HEK293 (cell line): ENCODE data around the gene BBOX1.

Experiments used
- CTCF ChIA-PET: fragments of 350-600 bp; formaldehyde crosslinking; extraction: SDS; loops from one replicate; lab custom pipeline; 2021; ENCODE audit warnings: antibody characterized with exemption; lab: Yijun Ruan, JAX
- POLR2A ChIA-PET: fragments of 300-600 bp; formaldehyde crosslinking; extraction: SDS; loops from one replicate; lab custom pipeline; 2020; ENCODE audit warnings: antibody characterized with exemption, inconsistent platforms; lab: Yijun Ruan, JAX
- H3K27ac ChIP-seq: fragments of 200-500 bp; sonication (Bioruptor generic); 2 replicates; pipeline ENCODE4 v1.5.1; 2014; ENCODE audit warnings: low read depth, low read length, control low read depth, inconsistent platforms; ENCODE audit errors: extremely low read depth
- H3K36me3 ChIP-seq, 2 experiments: fragments of 200-500 bp in 1 of 2; sonication (Bioruptor generic) in 1 of 2; 1 replicate in 1 of 2; 2 replicates in 1 of 2; pipeline ENCODE4 v1.5.1; 2014 to 2017; ENCODE audit warnings: inconsistent platforms in 2 of 2, low read length in 2 of 2; ENCODE audit not compliant: control insufficient read depth in 2 of 2, insufficient read depth in 1 of 2
- H3K4me1 ChIP-seq: fragments of 200-500 bp; sonication (Bioruptor generic); 2 replicates; pipeline ENCODE4 v1.5.1; 2014; ENCODE audit warnings: mild to moderate bottlenecking, low read length, inconsistent platforms; ENCODE audit not compliant: control insufficient read depth, insufficient read depth
- H3K4me3 ChIP-seq: 2 replicates; pipeline ENCODE4 v1.5.1; 2011; ENCODE audit warnings: low read depth, mild to moderate bottlenecking, control low read depth, low read length, moderate library complexity
- H3K9me3 ChIP-seq: fragments of 200-500 bp; sonication (Bioruptor generic); 2 replicates; pipeline ENCODE4 v1.5.1; 2014; ENCODE audit warnings: low read depth, low read length, inconsistent platforms; ENCODE audit not compliant: control insufficient read depth, insufficient read depth
- FEZF1 ChIP-seq: fragments of 450-650 bp; formaldehyde crosslinking; IDR thresholded peaks from 2 replicates; pipeline ENCODE4 v1.5.1; 2016; ENCODE audit warnings: missing biosample characterization, missing genetic modification characterization
- GLI2 ChIP-seq: fragments of 450-650 bp; formaldehyde crosslinking; IDR thresholded peaks from 2 replicates; pipeline ENCODE4; 2017; ENCODE audit warnings: missing biosample characterization, missing genetic modification characterization, low read depth, borderline replicate concordance
- KLF8 ChIP-seq: fragments of 450-650 bp; formaldehyde crosslinking; IDR thresholded peaks from 2 replicates; pipeline ENCODE4 v1.5.1; 2016; ENCODE audit warnings: missing biosample characterization, missing genetic modification characterization
- TRIM28 ChIP-seq: IDR thresholded peaks from 2 replicates; pipeline ENCODE4 v1.6.1; 2011; ENCODE audit warnings: low read length, control low read depth, borderline replicate concordance
- ZBTB17 ChIP-seq: fragments of 450-650 bp; formaldehyde crosslinking; IDR thresholded peaks from 2 replicates; pipeline ENCODE4 v1.5.1; 2016; ENCODE audit warnings: missing biosample characterization, missing genetic modification characterization
- ZBTB7A ChIP-seq: fragments of 450-650 bp; formaldehyde crosslinking; IDR thresholded peaks from 2 replicates; pipeline ENCODE4 v1.5.1; 2016; ENCODE audit warnings: low read depth, missing biosample characterization, missing genetic modification characterization
- ZEB2 ChIP-seq: fragments of 450-650 bp; formaldehyde crosslinking; IDR thresholded peaks from 2 replicates; pipeline ENCODE4 v1.5.1; 2016; ENCODE audit warnings: missing biosample characterization, missing genetic modification characterization
- ZFP37 ChIP-seq: fragments of 450-650 bp; formaldehyde crosslinking; IDR thresholded peaks from 2 replicates; pipeline ENCODE4 v1.5.1; 2016; ENCODE audit warnings: missing biosample characterization, missing genetic modification characterization
- ZNF140 ChIP-seq: fragments of 450-650 bp; formaldehyde crosslinking; IDR thresholded peaks from 2 replicates; pipeline ENCODE4 v1.5.1; 2016; ENCODE audit warnings: missing biosample characterization, missing genetic modification characterization
- ZNF404 ChIP-seq: fragments of 450-650 bp; formaldehyde crosslinking; IDR thresholded peaks from 2 replicates; pipeline ENCODE4 v1.5.1; 2017; ENCODE audit warnings: missing biosample characterization, missing genetic modification characterization
- ZNF558 ChIP-seq: fragments of 450-650 bp; formaldehyde crosslinking; IDR thresholded peaks from 2 replicates; pipeline ENCODE4 v1.5.1; 2016; ENCODE audit warnings: missing biosample characterization, missing genetic modification characterization
- ZNF600 ChIP-seq: fragments of 450-650 bp; formaldehyde crosslinking; IDR thresholded peaks from 2 replicates; pipeline ENCODE4 v1.5.1; 2016; ENCODE audit warnings: missing biosample characterization, missing genetic modification characterization
- ZNF624 ChIP-seq: fragments of 450-650 bp; formaldehyde crosslinking; IDR thresholded peaks from 2 replicates; pipeline ENCODE4 v1.5.1; 2017; ENCODE audit warnings: missing biosample characterization, missing genetic modification characterization
- ZNF658 ChIP-seq: fragments of 450-650 bp; formaldehyde crosslinking; IDR thresholded peaks from 2 replicates; pipeline ENCODE4; 2016; ENCODE audit warnings: missing biosample characterization, missing genetic modification characterization
- ZNF768 ChIP-seq: fragments of 450-650 bp; formaldehyde crosslinking; IDR thresholded peaks from 2 replicates; pipeline ENCODE4 v1.5.1; 2018; ENCODE audit warnings: missing biosample characterization, mild to moderate bottlenecking, missing genetic modification characterization
- ZNF777 ChIP-seq: fragments of 450-650 bp; formaldehyde crosslinking; IDR thresholded peaks from 2 replicates; pipeline ENCODE4 v1.5.1; 2017; ENCODE audit warnings: missing biosample characterization, missing genetic modification characterization, borderline replicate concordance
- ZNF785 ChIP-seq: fragments of 450-650 bp; formaldehyde crosslinking; IDR thresholded peaks from 2 replicates; pipeline ENCODE4 v1.5.1; 2016; ENCODE audit warnings: missing biosample characterization, missing genetic modification characterization
- ZNF791 ChIP-seq: fragments of 450-650 bp; formaldehyde crosslinking; IDR thresholded peaks from 2 replicates; pipeline ENCODE4 v1.5.1; 2016; ENCODE audit warnings: missing biosample characterization, missing genetic modification characterization
- ZNF792 ChIP-seq: fragments of 450-650 bp; formaldehyde crosslinking; IDR thresholded peaks from 2 replicates; pipeline ENCODE4 v1.5.1; 2016; ENCODE audit warnings: missing biosample characterization, missing genetic modification characterization
- ZNF843 ChIP-seq: fragments of 450-650 bp; formaldehyde crosslinking; IDR thresholded peaks from 2 replicates; pipeline ENCODE4 v1.5.1; 2016; ENCODE audit warnings: missing biosample characterization, missing genetic modification characterization
- ZSCAN16 ChIP-seq: fragments of 450-650 bp; formaldehyde crosslinking; IDR thresholded peaks from 2 replicates; pipeline ENCODE4 v1.5.1; 2016; ENCODE audit warnings: missing biosample characterization, missing genetic modification characterization
- ZXDB ChIP-seq: fragments of 450-650 bp; formaldehyde crosslinking; IDR thresholded peaks from 2 replicates; pipeline ENCODE4 v1.5.1; 2016; ENCODE audit warnings: missing biosample characterization, missing genetic modification characterization
- TF ChIP-seq, protein P1 (sequence below): fragments of 450-650 bp; formaldehyde crosslinking; IDR thresholded peaks from 2 replicates; pipeline ENCODE4 v1.5.1; 2016; ENCODE audit warnings: missing biosample characterization, missing genetic modification characterization, low read depth
- TF ChIP-seq, protein P2 (sequence below): fragments of 450-650 bp; formaldehyde crosslinking; IDR thresholded peaks from 2 replicates; pipeline ENCODE4 v1.5.1; 2016; ENCODE audit warnings: missing biosample characterization, missing genetic modification characterization

BBOX1 gene

DNA sequence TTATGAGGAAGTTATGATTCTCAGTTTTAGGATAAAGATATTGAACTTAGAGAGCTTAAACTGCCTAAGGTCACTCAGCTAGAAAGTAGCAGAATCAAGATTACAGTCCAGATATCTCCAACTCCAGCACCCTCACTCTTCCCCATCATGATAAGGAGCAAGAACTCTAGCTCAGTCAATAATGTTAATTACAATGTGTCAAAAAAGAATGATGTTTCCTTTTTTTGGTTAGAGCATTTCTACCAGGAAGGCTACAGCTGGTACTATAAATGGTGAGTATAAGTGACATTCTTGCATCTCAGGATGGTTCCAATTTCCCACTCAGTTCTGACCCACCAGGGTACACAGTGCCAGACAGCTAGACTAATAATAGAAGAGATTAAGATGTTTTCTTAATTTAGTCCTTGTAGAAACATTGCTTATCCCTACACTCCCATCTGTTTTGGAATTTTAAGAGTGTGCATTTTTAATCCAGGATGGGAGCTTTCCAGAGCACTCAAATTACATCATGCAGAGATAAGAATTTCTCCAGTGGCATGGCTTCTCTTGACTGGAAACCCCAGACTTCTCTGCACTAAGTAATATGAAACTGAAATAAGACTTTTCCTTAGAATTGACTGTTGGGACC is 21.6 kb upstream of the BBOX1 start (continued):
- TF ChIP-seq TRIM28 (peak; percentile 54; the same call in 1 of the 2 replicates), ZBTB17 (tag by site-specific recombination) (no peak), ZXDB (peak; percentile 47)

DNA sequence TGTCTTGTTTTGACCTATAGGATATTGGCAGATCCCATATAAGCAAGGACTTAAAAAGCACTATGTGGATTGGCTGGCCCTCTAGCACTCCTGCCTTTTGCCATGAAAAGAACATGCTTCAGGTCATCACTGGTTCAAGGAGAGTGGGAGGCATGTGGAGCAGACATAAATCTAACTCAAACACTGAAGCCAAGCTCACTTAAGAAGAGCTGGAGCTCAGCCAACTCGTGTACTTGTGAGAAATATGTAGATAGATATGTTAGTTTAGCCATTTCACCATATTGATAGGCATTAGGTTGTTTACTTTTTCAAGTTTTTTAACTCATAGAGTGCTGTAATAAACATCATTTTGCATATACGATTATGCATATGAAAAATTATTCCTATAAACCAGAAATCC is 19.9 kb upstream of the BBOX1 start:
- POLR2A ChIA-PET = no interaction called here
- Histone ChIP-seq H3K27ac (no peak overlapping the region), H3K4me3 (no peak overlapping the region), H3K4me1 (peaks cover 6% of the 10 kb centered on the region), H3K9me3 (no peaks in the 10 kb centered on the region), H3K36me3 (no peaks in the 10 kb centered on the region)
- TF ChIP-seq, protein P1, sequence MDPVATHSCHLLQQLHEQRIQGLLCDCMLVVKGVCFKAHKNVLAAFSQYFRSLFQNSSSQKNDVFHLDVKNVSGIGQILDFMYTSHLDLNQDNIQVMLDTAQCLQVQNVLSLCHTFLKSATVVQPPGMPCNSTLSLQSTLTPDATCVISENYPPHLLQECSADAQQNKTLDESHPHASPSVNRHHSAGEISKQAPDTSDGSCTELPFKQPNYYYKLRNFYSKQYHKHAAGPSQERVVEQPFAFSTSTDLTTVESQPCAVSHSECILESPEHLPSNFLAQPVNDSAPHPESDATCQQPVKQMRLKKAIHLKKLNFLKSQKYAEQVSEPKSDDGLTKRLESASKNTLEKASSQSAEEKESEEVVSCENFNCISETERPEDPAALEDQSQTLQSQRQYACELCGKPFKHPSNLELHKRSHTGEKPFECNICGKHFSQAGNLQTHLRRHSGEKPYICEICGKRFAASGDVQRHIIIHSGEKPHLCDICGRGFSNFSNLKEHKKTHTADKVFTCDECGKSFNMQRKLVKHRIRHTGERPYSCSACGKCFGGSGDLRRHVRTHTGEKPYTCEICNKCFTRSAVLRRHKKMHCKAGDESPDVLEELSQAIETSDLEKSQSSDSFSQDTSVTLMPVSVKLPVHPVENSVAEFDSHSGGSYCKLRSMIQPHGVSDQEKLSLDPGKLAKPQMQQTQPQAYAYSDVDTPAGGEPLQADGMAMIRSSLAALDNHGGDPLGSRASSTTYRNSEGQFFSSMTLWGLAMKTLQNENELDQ (tag by site-specific recombination) = no peak
- peak; percentile 38; the same call in 1 of the 2 replicates for TF ChIP-seq FEZF1
- CTCF ChIA-PET = no interaction called here

DNA sequence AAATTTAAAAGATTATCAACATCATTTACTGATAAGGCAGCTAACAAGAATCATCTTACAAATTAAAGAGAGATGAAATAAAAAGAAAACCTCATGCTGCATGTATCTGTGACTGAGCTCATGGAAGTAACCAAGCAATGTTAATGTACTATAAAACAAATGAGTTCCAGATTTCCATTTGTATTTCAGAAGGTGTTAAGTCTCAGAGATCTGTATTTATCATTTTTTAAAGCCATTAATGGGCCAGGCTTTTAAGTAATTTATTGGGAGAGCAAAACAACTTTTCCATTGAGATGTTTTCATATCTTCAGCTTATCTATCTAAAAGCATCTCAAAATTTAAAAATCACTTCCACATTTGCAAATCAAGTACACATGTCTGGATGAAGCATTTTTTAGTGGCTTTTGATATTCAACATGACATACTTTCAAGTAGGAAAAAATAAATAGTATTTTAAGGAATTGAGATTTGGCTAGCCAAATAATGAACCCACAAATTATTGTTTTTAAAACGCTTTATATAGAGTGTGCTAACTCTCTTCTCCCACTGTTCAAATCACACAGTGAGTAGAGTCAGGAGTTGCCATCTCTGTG is 17.9 kb upstream of the BBOX1 start:
- Histone ChIP-seq H3K27ac (no peak overlapping the region), H3K4me3 (no peak overlapping the region), H3K4me1 (peaks cover 6% of the 10 kb centered on the region), H3K36me3 (no peaks in the 10 kb centered on the region), H3K9me3 (no peaks in the 10 kb centered on the region)
- TF ChIP-seq, protein P2, sequence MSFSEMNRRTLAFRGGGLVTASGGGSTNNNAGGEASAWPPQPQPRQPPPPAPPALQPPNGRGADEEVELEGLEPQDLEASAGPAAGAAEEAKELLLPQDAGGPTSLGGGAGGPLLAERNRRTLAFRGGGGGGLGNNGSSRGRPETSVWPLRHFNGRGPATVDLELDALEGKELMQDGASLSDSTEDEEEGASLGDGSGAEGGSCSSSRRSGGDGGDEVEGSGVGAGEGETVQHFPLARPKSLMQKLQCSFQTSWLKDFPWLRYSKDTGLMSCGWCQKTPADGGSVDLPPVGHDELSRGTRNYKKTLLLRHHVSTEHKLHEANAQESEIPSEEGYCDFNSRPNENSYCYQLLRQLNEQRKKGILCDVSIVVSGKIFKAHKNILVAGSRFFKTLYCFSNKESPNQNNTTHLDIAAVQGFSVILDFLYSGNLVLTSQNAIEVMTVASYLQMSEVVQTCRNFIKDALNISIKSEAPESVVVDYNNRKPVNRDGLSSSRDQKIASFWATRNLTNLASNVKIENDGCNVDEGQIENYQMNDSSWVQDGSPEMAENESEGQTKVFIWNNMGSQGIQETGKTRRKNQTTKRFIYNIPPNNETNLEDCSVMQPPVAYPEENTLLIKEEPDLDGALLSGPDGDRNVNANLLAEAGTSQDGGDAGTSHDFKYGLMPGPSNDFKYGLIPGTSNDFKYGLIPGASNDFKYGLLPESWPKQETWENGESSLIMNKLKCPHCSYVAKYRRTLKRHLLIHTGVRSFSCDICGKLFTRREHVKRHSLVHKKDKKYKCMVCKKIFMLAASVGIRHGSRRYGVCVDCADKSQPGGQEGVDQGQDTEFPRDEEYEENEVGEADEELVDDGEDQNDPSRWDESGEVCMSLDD = no peak
- ChIA-PET POLR2A (no interaction called here), CTCF (interaction anchor here (0.6 to 0.7 kb wide), 2 partner anchors 23 to 35 kb away, joined by 3 to 4 read pairs; no protein-coding TSS in a partner anchor)

DNA sequence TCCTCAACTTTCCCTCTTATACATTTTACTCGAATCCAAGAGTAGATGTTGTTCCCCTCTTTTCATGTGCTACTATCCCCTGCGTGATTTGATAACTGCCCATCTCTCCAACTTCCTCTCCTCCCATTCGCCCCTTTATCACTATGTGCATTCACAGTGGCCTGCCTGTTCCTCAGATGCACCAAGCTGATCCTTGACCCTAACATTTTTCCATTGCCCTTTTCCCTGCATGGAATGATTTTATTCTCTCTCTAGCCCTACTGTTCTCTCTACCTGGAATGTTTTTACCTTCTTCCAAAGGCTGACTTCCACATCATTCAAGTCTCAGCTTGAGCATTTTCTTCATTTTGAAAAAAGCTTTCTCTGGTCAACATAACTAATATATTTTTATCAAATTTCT is 15.8 kb upstream of the BBOX1 start:
- H3K9me3 ChIP-seq = no peaks in the 10 kb centered on the region
- no peak overlapping the region for H3K4me3 ChIP-seq
- H3K36me3 ChIP-seq = no peaks in the 10 kb centered on the region
- POLR2A ChIA-PET = no interaction called here
- CTCF ChIA-PET = interaction anchor here (0.5 kb wide), 1 partner anchor 45 kb away, joined by 3 read pairs; no protein-coding TSS in a partner anchor
- H3K27ac ChIP-seq = no peak overlapping the region
- H3K4me1 ChIP-seq = peaks cover 2% of the 10 kb centered on the region; the same call in 1 of the 2 replicates
- TF ChIP-seq ZSCAN16 (tag by site-specific recombination) = no peak
- TF ChIP-seq ZNF777 = no peak
- TF ChIP-seq ZNF558 (tag by site-specific recombination) = no peak
- TF ChIP-seq GLI2 = no peak
- TF ChIP-seq ZNF768 (tag by site-specific recombination) = no peak
- no peak for TF ChIP-seq ZNF404 (tag by site-specific recombination)
- TF ChIP-seq ZBTB7A (tag by site-specific recombination) = no peak
- no peak for TF ChIP-seq ZNF140
- no peak for TF ChIP-seq ZNF792 (tag by site-specific recombination)
- no peak for TF ChIP-seq ZNF785 (tag by site-specific recombination)
- TF ChIP-seq ZFP37 = no peak
- no peak for TF ChIP-seq ZNF658
- TF ChIP-seq ZNF624 (tag by site-specific recombination) = no peak
- TF ChIP-seq ZNF791 (tag by site-specific recombination) = no peak
- TF ChIP-seq ZNF600 = no peak
- TF ChIP-seq ZNF843 (tag by site-specific recombination) = no peak
- TF ChIP-seq TRIM28 = no peak
- no peak for TF ChIP-seq ZEB2 (tag by site-specific recombination)
- TF ChIP-seq KLF8 (tag by site-specific recombination) = no peak
